OCI-LY7 (cell line): ENCODE measurements around the gene RNF144A. TPM values are rescaled to one million over a fixed set of nuclear protein-coding genes. Genes with fewer than 3 reads are reported as not detected.

Source experiments
- BruUV-seq: library from RNA; stranded (reverse); fragments of 400-500 nt; replicated peaks from 2 replicates; lab custom pipeline; 2021; lab: Mats Ljungman, UMichigan
- CTCF ChIA-PET: fragments of 300-600 bp; sonication (Branson Sonifier 250); formaldehyde crosslinking; loops from one replicate; lab custom pipeline; 2022; ENCODE audit warnings: antibody characterized with exemption; ENCODE audit not compliant: unreplicated experiment; lab: Charles Lee
- POLR2A ChIA-PET: fragments of 300-600 bp; sonication (Branson Sonifier 250); formaldehyde crosslinking; loops from one replicate; lab custom pipeline; 2022; ENCODE audit warnings: antibody characterized with exemption; lab: Charles Lee
- DNase-seq: peaks from one replicate; pipeline ENCODE4 v3.0.0-alpha.2; 2015; ENCODE audit warnings: low spot score
- H2AFZ ChIP-seq: fragments of 200-600 bp; sonication (generic), shearing (Covaris generic); 2 replicates; pipeline ENCODE4 v1.6.1; 2014; ENCODE audit warnings: mild to moderate bottlenecking, antibody characterized with exemption, low read length, moderate library complexity
- H3K27ac ChIP-seq: fragments of 200-600 bp; sonication (generic); 2 replicates; pipeline ENCODE4 v1.5.1; 2014; ENCODE audit warnings: mixed run types, low read depth, mild to moderate bottlenecking, moderate library complexity, low read length, inconsistent platforms; ENCODE audit not compliant: poor library complexity, severe bottlenecking
- H3K36me3 ChIP-seq: fragments of 200-600 bp; sonication (generic); 2 replicates; pipeline ENCODE4 v1.6.1; 2014; ENCODE audit warnings: mild to moderate bottlenecking, antibody characterized with exemption, low read length, moderate library complexity, mixed read lengths; ENCODE audit not compliant: insufficient read depth
- H3K4me1 ChIP-seq: fragments of 200-600 bp; sonication (generic); 2 replicates; pipeline ENCODE4 v1.5.1; 2014; ENCODE audit warnings: mild to moderate bottlenecking, low read length; ENCODE audit not compliant: insufficient read depth, poor library complexity, severe bottlenecking
- H3K4me2 ChIP-seq: fragments of 200-600 bp; sonication (generic); 2 replicates; pipeline ENCODE4 v1.6.1; 2014; ENCODE audit warnings: mild to moderate bottlenecking, low read length
- H3K4me3 ChIP-seq: fragments of 200-600 bp; sonication (generic); 2 replicates; pipeline ENCODE4 v1.5.1; 2014; ENCODE audit warnings: mild to moderate bottlenecking, low read depth, low read length; ENCODE audit not compliant: poor library complexity, severe bottlenecking
- H3K79me2 ChIP-seq: fragments of 200-600 bp; sonication (generic); 2 replicates; pipeline ENCODE4 v1.6.1; 2016; ENCODE audit warnings: low read depth, mild to moderate bottlenecking, low read length, moderate library complexity, mixed read lengths; ENCODE audit not compliant: insufficient read depth
- H3K9me2 ChIP-seq: fragments of 200-600 bp; sonication (generic); 2 replicates; pipeline ENCODE4 v1.6.1; 2016; ENCODE audit warnings: mild to moderate bottlenecking, low read length, mixed read lengths; ENCODE audit not compliant: insufficient read depth
- H3K9me3 ChIP-seq: fragments of 200-600 bp; sonication (generic); 2 replicates; pipeline ENCODE4 v1.6.1; 2014; ENCODE audit warnings: mild to moderate bottlenecking, mixed run types, low read length, mixed read lengths
- H4K20me1 ChIP-seq: fragments of 200-600 bp; sonication (generic); 2 replicates; pipeline ENCODE4 v1.6.1; 2014; ENCODE audit warnings: mild to moderate bottlenecking, antibody characterized with exemption, low read length, moderate library complexity, mixed read lengths; ENCODE audit not compliant: insufficient read depth
- EZH2phosphoT487 ChIP-seq: fragments of 200-600 bp; sonication (generic); IDR thresholded peaks from 2 replicates; pipeline ENCODE4 v1.6.1; 2018; ENCODE audit warnings: low read depth, borderline replicate concordance, mild to moderate bottlenecking, mixed run types, antibody characterized with exemption, low read length, moderate library complexity, mixed read lengths
- intact Hi-C: fragments of 100-400 bp; cut with micrococcal nuclease; formaldehyde crosslinking; loops from one replicate; pipeline ENCODE4 v1.10.0; 2022; ENCODE audit not compliant: unreplicated experiment
- total RNA-seq, 2 experiments: library from RNA; depleted of rRNA in 1 of 2; stranded (reverse); fragments of >200 nt in 1 of 2; shearing (Covaris generic) in 1 of 2; gene quantifications; 2 replicates each; pipeline ENCODE4 v1.2.3, GENCODE V29; 2014 to 2022
- TF ChIP-seq, protein P1 (sequence below): fragments of 200-600 bp; sonication (generic); conservative IDR thresholded peaks from 2 replicates; pipeline ENCODE4 v1.5.1; 2014; ENCODE audit warnings: mild to moderate bottlenecking, antibody characterized with exemption, low read length, moderate library complexity, mixed read lengths

RNF144A gene
- total RNA-seq, 2 experiments from 2014 or later: 1.1 to 1.9 TPM

DNA sequence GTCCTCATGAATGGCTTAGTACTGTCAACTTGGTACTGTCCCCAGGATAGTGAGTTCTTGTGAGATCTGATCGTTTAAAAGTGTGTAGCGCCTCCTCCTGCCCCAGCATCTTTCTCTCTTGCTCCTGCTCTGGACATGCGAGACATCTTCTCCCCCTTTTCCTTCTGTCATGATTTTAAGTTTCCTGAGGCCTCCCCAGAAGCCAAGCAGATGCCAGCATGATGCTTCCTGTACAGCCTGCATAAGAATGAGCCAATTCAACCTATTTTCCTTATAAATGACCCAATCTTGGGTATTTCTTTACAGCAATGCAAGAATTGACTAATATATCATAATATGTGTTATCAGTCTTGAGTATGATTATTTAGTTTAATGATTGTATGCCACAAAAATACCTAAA lies 43.2 kb upstream of the RNF144A start:
- DNase-seq: no peak
- no peak for TF ChIP-seq EZH2phosphoT487
- TF ChIP-seq, protein P1, sequence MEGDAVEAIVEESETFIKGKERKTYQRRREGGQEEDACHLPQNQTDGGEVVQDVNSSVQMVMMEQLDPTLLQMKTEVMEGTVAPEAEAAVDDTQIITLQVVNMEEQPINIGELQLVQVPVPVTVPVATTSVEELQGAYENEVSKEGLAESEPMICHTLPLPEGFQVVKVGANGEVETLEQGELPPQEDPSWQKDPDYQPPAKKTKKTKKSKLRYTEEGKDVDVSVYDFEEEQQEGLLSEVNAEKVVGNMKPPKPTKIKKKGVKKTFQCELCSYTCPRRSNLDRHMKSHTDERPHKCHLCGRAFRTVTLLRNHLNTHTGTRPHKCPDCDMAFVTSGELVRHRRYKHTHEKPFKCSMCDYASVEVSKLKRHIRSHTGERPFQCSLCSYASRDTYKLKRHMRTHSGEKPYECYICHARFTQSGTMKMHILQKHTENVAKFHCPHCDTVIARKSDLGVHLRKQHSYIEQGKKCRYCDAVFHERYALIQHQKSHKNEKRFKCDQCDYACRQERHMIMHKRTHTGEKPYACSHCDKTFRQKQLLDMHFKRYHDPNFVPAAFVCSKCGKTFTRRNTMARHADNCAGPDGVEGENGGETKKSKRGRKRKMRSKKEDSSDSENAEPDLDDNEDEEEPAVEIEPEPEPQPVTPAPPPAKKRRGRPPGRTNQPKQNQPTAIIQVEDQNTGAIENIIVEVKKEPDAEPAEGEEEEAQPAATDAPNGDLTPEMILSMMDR: no peak
- H3K36me3 ChIP-seq: no peaks in the 10 kb centered on the region
- H3K4me1 ChIP-seq: no peaks in the 10 kb centered on the region
- H3K79me2 ChIP-seq: no peaks in the 10 kb centered on the region
- no peak overlapping the region for H3K4me2 ChIP-seq
- H2AFZ ChIP-seq: no peak overlapping the region
- H3K27ac ChIP-seq: no peak overlapping the region
- ChIA-PET POLR2A (no interaction called here), CTCF (no interaction called here)
- H3K9me3 ChIP-seq: peaks cover 11% of the 10 kb centered on the region
- no peak overlapping the region for H3K4me3 ChIP-seq
- H3K9me2 ChIP-seq: no peaks in the 10 kb centered on the region
- intact Hi-C loops: no loop called here
- no peaks in the 10 kb centered on the region for H4K20me1 ChIP-seq
- BruUV-seq: no TSS peak

DNA sequence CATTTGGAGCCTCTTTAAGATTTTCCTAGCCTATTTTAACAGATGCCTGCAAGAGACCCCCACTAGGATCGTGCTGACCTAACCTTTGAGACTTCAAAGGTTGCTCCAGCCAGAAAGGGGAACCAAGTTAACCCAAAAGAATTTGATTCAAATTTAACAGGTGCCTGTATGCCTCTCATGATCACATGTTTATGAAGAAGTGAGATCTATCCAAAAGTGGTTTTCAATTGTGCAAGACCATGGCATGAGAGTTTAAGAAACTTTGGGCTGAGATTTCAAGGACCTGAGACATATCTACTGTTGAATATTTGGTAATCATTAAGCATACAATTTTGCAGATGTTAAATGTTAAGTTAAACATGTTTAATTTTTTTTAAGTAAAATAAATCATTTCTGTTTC lies 40.9 kb upstream of the RNF144A start:
- intact Hi-C loops: no loop called here
- BruUV-seq: no TSS peak
- no peaks in the 10 kb centered on the region for H3K36me3 ChIP-seq
- no peaks in the 10 kb centered on the region for H4K20me1 ChIP-seq
- no peak overlapping the region for H3K27ac ChIP-seq
- ChIA-PET POLR2A (interaction anchor here (1.4 kb wide), 1 partner anchor 8 kb away, joined by 6 read pairs; no protein-coding TSS in a partner anchor), CTCF (no interaction called here)
- no peak for DNase-seq
- TF ChIP-seq EZH2phosphoT487: no peak
- TF ChIP-seq, protein P1: no peak
- H3K4me2 ChIP-seq: no peak overlapping the region
- H3K4me3 ChIP-seq: no peak overlapping the region
- H3K79me2 ChIP-seq: no peaks in the 10 kb centered on the region
- peaks cover 11% of the 10 kb centered on the region for H3K9me3 ChIP-seq
- H3K4me1 ChIP-seq: no peaks in the 10 kb centered on the region
- no peak overlapping the region for H2AFZ ChIP-seq
- no peaks in the 10 kb centered on the region for H3K9me2 ChIP-seq
